Suppressor macrophage treated with lipopolysaccharide for 4 hours (primary cell): ENCODE data around the gene CT47A7.
"Not testable (repeated sequence)": the region's sequence is repeated elsewhere in the genome, so short reads cannot be mapped to it uniquely, and the experiment has no call there.

Experiments
- DNase-seq: peaks from one replicate; pipeline ENCODE4 v3.0.0-alpha.2; 2020

Gene CT47A7

GRCh38 chrX:120956500-120956899 is at the start of gene CT47A7:
Gene CT47A7 (minus strand): TSS chrX:120956600. CDS start chrX:120956345, 255 bp downstream.
- DNase-seq: not testable (repeated sequence)

- no peak for DNase-seq
These were observed 44.2 kb upstream of the CT47A7 start for GRCh38 chrX:121000589-121000988.

- no peak for DNase-seq
These were observed 43.0 kb upstream of the CT47A7 start for GRCh38 chrX:120999413-120999812.

DNA sequence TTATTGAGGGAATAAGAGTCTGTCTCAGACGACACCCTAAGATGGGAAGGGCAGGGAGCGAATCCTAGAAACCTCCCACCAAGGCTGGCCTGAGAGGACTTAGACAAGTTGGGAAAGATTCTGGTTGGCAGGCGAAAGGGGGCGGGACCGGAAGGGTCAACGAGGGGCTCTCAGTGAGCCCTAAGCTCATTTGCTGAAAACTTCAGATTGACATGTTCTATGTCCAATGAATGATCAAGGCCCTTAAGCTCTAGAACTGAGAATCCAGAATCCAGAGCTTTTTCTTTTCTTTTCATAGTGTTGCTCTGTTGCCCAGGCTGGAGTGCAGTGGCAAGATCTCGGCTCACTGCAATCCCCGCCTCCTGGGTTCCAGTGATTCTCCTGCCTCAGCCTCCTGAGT is 29.3 kb upstream of the CT47A7 start, which contains the start of gene CT47A1:
Gene CT47A1, minus strand, starts transcription at position 101 of the 400 bp plus-strand sequence. CDS start 231 bp downstream, outside the sequence.
- not testable (repeated sequence) for DNase-seq
